Memory B cell (primary cell): Measurements from ENCODE around the gene NLK.
"Not testable (repeated sequence)": the region's sequence is repeated elsewhere in the genome, so short reads cannot be mapped to it uniquely, and the experiment has no call there.

ENCODE experiments used
- ATAC-seq: fragments of 150-1000 bp; cut with Tn5 transposase; 2 replicates; pipeline ENCODE4 v1.10.0; 2021; ENCODE audit warnings: low read depth, mild to moderate bottlenecking, moderate library complexity
- DNase-seq, 2 donors: peaks; one replicate each; pipeline ENCODE4 v3.0.0; 2022; ENCODE audit warnings: low spot score in 2 of 2
- H3K27ac Mint-ChIP-seq: one replicate; pipeline ENCODE4 v1.8.0; 2022; ENCODE audit warnings: mild to moderate bottlenecking, moderate library complexity, mixed read lengths
- H3K27me3 Mint-ChIP-seq: one replicate; pipeline ENCODE4 v1.8.0; 2022; ENCODE audit warnings: mixed read lengths
- H3K36me3 Mint-ChIP-seq: one replicate; pipeline ENCODE4 v1.8.0; 2022; ENCODE audit warnings: mild to moderate bottlenecking, mixed read lengths
- H3K4me1 Mint-ChIP-seq: one replicate; pipeline ENCODE4 v1.8.0; 2022; ENCODE audit warnings: mixed read lengths
- H3K4me3 Mint-ChIP-seq: one replicate; pipeline ENCODE4 v1.8.0; 2022; ENCODE audit warnings: mild to moderate bottlenecking, moderate library complexity, mixed read lengths
- H3K9me3 Mint-ChIP-seq: one replicate; pipeline ENCODE4 v1.8.0; 2022; ENCODE audit warnings: mixed read lengths

Gene NLK

GRCh38 chr17:28042657-28042720 is at the start of gene NLK:
Gene NLK (plus strand): TSS chr17:28042677. CDS start chr17:28042874, 197 bp downstream.
- H3K9me3 Mint-ChIP-seq = peaks cover 3% of the 10 kb centered on the region
- DNase-seq = no peak
- H3K27me3 Mint-ChIP-seq = peaks cover 2% of the 10 kb centered on the region
- H3K4me1 Mint-ChIP-seq = peaks cover 44% of the 10 kb centered on the region
- ATAC-seq = no peak
- no peaks in the 10 kb centered on the region for H3K36me3 Mint-ChIP-seq
- peak within 1 kb of the TSS; percentile 91 for H3K4me3 Mint-ChIP-seq
- H3K27ac Mint-ChIP-seq = peak within 1 kb of the TSS; percentile 88

DNA sequence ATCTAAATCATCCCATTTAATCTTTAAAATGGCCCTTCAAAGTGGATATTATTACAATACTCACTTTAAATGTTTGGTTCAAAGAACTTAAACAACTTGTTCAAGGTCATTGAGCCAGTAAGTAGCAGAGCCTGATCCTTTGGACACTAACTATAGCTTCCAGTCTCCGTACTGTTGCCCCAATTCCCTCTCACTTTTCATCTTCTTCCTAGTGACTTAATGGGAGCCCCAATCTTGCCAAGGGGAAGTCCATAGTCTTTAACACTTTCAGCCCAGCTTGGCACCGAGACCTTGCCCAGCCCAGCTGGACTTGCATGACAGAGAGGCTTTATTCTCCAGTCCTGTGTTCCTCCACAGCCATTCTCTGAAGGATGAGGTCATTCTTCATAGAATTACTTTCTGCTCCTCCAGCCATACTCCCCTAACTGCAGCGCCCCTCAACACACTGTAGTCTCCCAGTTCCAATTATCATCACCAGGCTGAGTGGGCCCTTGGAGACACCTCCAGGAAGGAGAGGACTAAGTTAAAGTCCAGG is 49.2 kb upstream of the NLK start:
- no peak for DNase-seq
- ATAC-seq = no peak
- H3K36me3 Mint-ChIP-seq = no peaks in the 10 kb centered on the region
- H3K4me1 Mint-ChIP-seq = no peaks in the 10 kb centered on the region
- H3K27me3 Mint-ChIP-seq = peaks cover 6% of the 10 kb centered on the region
- H3K9me3 Mint-ChIP-seq = no peaks in the 10 kb centered on the region
- no peak overlapping the region for H3K4me3 Mint-ChIP-seq
- no peak overlapping the region for H3K27ac Mint-ChIP-seq

DNA sequence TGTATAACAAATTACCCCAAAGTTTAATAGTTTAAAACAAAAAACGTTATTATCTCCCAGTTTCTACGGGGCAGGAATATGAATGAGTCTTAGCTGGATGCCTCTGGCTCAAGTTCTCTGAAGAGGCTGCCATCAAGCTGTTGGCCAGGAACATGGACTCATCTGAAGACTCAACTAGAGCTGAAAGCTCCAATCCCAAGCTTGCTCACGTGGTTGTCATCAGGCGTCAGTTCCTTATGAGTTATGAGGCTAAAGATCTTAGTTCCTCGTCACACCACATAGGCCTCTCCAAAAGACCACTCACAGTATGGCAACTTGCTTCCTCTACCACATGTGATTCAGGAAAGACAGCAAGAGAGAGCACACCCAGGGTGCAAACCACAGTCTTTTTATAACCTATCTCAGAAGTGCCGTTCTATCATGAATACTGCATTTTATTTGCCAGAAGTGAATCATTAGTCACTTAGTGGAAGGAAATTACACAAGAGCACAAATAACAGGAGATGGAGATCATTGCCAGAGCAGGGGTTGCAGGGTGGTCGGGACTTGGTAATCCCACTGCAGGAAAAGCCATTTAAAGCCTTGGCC is 48.7 kb upstream of the NLK start:
- no peak overlapping the region for H3K27ac Mint-ChIP-seq

GRCh38 chr17:27994586-27994985 is 47.9 kb upstream of the NLK start:
- H3K4me3 Mint-ChIP-seq = no peak overlapping the region
- no peak for DNase-seq
- peaks cover 10% of the 10 kb centered on the region for H3K27me3 Mint-ChIP-seq
- no peaks in the 10 kb centered on the region for H3K4me1 Mint-ChIP-seq
- H3K27ac Mint-ChIP-seq = no peak overlapping the region
- H3K36me3 Mint-ChIP-seq = no peaks in the 10 kb centered on the region
- ATAC-seq = no peak
- no peaks in the 10 kb centered on the region for H3K9me3 Mint-ChIP-seq

More for the DNA sequence above, 48.7 kb upstream of the NLK start:
- peaks cover 9% of the 10 kb centered on the region for H3K27me3 Mint-ChIP-seq
- no peaks in the 10 kb centered on the region for H3K9me3 Mint-ChIP-seq
- no peak overlapping the region for H3K4me3 Mint-ChIP-seq
- DNase-seq (no peak), ATAC-seq (no peak)
- H3K4me1 Mint-ChIP-seq = no peaks in the 10 kb centered on the region
- H3K36me3 Mint-ChIP-seq = no peaks in the 10 kb centered on the region

DNA sequence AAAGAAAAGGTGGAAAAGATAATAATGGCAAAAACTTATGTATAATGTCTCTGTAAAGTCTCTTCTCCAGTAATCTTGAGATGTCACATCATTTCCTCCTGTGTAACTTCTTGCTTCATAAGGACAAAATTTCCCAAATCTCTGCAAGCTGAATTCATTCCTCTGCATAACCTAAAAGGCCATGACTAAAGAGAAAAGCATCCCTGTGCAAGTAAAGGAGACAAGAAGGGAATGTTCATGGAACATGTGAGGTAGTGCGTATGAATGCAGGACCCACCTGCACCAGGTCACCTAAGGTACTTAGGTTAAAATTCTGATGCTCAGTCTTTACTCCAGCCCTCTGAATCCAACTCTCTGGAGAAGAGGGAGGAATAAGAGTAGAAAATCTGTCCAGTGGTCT is 46.9 kb upstream of the NLK start:
- Mint-ChIP-seq H3K27ac (no peak overlapping the region), H3K4me1 (no peaks in the 10 kb centered on the region), H3K4me3 (no peak overlapping the region), H3K9me3 (no peaks in the 10 kb centered on the region), H3K36me3 (no peaks in the 10 kb centered on the region), H3K27me3 (peaks cover 12% of the 10 kb centered on the region)
- DNase-seq (no peak), ATAC-seq (no peak)

- Mint-ChIP-seq H3K36me3 (no peaks in the 10 kb centered on the region), H3K4me1 (no peaks in the 10 kb centered on the region), H3K9me3 (no peaks in the 10 kb centered on the region), H3K27ac (no peak overlapping the region), H3K4me3 (no peak overlapping the region), H3K27me3 (peaks cover 10% of the 10 kb centered on the region)
- ATAC-seq (no peak), DNase-seq (no peak)
Observed at GRCh38 chr17:27996202-27997043, 46.1 kb upstream of the NLK start.

DNA sequence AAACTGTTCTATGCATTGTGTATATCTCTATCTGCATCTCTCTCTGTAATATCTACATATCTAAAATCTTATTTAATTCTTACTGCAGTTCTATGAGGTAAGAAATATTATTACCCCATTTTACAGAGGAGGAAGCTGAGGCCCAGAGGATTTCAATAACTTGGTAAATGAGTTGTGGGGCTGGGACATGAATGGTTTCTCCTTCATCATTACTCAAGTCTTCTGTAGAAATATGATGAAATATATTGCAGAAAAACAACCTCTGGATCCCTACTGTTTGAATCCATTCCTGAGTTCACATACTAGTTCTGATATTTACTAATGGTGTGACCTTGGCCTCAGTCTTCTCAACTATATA is 45.5 kb upstream of the NLK start:
- Mint-ChIP-seq H3K27me3 (peaks cover 10% of the 10 kb centered on the region), H3K4me1 (no peaks in the 10 kb centered on the region), H3K27ac (no peak overlapping the region), H3K4me3 (no peak overlapping the region), H3K9me3 (no peaks in the 10 kb centered on the region), H3K36me3 (no peaks in the 10 kb centered on the region)
- DNase-seq (no peak), ATAC-seq (no peak)

GRCh38 chr17:27997522-27997921 is 45.0 kb upstream of the NLK start:
- ATAC-seq (no peak), DNase-seq (no peak)
- Mint-ChIP-seq H3K4me3 (no peak overlapping the region), H3K36me3 (no peaks in the 10 kb centered on the region), H3K9me3 (no peaks in the 10 kb centered on the region), H3K27me3 (peaks cover 10% of the 10 kb centered on the region), H3K27ac (no peak overlapping the region), H3K4me1 (no peaks in the 10 kb centered on the region)

DNA sequence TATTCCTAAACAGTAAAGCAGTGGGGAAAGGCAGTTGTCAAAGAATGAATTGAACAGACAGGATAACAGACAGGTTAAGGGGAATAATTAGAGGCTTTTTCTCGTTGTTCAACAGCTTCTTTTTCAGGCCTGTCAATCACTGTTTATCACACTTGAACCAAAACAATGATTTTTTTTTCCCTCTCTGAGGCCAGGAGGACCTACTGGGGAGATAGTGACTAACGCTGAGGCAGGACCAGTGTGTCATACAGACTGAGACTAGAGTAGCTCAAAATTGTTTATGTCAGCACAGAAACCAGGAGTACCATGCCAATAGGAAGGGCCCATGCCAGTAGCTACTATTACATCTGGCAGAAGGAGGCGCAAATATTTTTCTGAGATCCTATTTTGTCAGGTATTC is 41.3 kb upstream of the NLK start:
- Mint-ChIP-seq H3K4me3 (no peak overlapping the region), H3K4me1 (no peaks in the 10 kb centered on the region)

DNA sequence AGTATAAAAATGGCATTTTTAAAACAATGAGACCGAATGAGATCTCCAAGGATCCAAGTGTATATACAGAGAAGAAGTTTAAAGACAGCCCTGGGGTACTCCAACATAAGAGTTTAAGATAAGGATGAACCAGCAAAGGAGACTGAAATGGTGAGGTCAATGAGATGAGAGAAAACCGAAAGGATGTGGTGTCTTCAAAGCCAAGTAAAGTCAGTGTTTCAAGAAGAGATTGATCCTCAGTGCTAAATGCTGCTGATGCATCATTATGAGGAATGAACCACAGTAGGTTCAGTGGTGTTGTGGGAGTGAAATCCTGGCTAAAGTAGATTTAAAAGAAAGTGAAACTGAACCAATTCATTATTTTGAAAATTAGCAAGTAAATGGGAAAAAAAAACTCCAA is 38.1 kb upstream of the NLK start:
- Mint-ChIP-seq H3K36me3 (no peaks in the 10 kb centered on the region), H3K27me3 (peaks cover 5% of the 10 kb centered on the region), H3K9me3 (no peaks in the 10 kb centered on the region)

More for the DNA sequence above, 41.3 kb upstream of the NLK start:
- no peak for ATAC-seq
- Mint-ChIP-seq H3K27ac (no peak overlapping the region), H3K36me3 (no peaks in the 10 kb centered on the region), H3K9me3 (no peaks in the 10 kb centered on the region), H3K27me3 (peaks cover 5% of the 10 kb centered on the region)
- DNase-seq = no peak

DNA sequence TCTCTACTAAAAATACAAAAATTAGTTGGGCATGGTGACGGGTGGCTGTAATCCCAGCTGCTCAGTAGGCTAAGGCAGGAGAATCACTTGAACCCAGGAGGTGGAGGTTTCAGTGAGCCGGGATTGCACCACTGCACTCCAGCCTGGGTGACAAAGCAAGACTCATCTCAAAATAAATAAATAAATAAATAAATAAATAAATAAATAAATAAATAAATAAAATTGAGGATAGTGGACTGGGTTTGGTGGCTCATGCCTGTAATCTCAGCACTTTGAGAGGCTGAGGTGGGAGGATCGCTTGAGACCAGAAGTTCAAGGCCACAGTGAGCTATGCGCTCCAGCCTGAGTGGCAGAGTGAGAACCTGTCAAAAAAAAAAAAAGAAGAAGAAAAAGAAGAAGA is 34.6 kb upstream of the NLK start:
- not testable (repeated sequence) for H3K36me3 Mint-ChIP-seq, H3K9me3 Mint-ChIP-seq, DNase-seq, H3K27ac Mint-ChIP-seq, ATAC-seq, H3K4me1 Mint-ChIP-seq, H3K27me3 Mint-ChIP-seq, H3K4me3 Mint-ChIP-seq

More for the DNA sequence above, 38.1 kb upstream of the NLK start:
- no peak for ATAC-seq
- no peak overlapping the region for H3K27ac Mint-ChIP-seq
- H3K4me1 Mint-ChIP-seq = no peaks in the 10 kb centered on the region
- DNase-seq = no peak
- H3K4me3 Mint-ChIP-seq = no peak overlapping the region

DNA sequence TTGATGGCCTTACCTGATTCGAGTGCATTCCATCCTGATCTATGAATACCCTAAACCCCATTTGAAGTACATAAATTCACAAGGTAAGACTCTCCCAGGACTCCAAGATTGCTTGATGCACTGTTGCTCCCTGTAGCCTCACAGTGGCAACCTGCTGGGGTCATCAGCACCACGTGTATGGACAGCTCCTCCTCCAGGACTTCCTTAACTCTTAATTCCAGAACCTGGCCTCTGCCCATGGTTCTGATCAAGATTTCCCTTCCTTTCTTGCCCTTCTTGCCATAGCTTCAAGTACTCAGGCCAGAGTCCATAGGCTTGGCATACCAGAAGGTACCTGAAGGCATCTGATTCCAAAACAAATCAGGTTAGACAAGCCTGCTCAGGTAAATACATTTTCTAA is 34.0 kb upstream of the NLK start:
- no peaks in the 10 kb centered on the region for H3K9me3 Mint-ChIP-seq
- no peaks in the 10 kb centered on the region for H3K36me3 Mint-ChIP-seq
- H3K27ac Mint-ChIP-seq = no peak overlapping the region
- H3K4me1 Mint-ChIP-seq = no peaks in the 10 kb centered on the region
- H3K4me3 Mint-ChIP-seq = no peak overlapping the region
- no peak for ATAC-seq
- DNase-seq = no peak
- peaks cover 4% of the 10 kb centered on the region for H3K27me3 Mint-ChIP-seq

- ATAC-seq (no peak), DNase-seq (no peak)
- peaks cover 4% of the 10 kb centered on the region for H3K27me3 Mint-ChIP-seq
- no peaks in the 10 kb centered on the region for H3K4me1 Mint-ChIP-seq
- no peak overlapping the region for H3K4me3 Mint-ChIP-seq
- H3K27ac Mint-ChIP-seq = no peak overlapping the region
- H3K36me3 Mint-ChIP-seq = no peaks in the 10 kb centered on the region
- no peaks in the 10 kb centered on the region for H3K9me3 Mint-ChIP-seq
Observed at GRCh38 chr17:28010406-28010805, 32.1 kb upstream of the NLK start.

- Mint-ChIP-seq H3K4me1 (peaks cover 3% of the 10 kb centered on the region), H3K4me3 (no peak overlapping the region), H3K36me3 (no peaks in the 10 kb centered on the region), H3K27me3 (peaks cover 11% of the 10 kb centered on the region), H3K9me3 (no peaks in the 10 kb centered on the region), H3K27ac (no peak overlapping the region)
- ATAC-seq (no peak), DNase-seq (no peak)
Observed at GRCh38 chr17:28018439-28019070, 23.9 kb upstream of the NLK start.

GRCh38 chr17:28020515-28020914 is 22.0 kb upstream of the NLK start:
- Mint-ChIP-seq H3K4me3 (no peak overlapping the region), H3K27me3 (peaks cover 11% of the 10 kb centered on the region), H3K9me3 (no peaks in the 10 kb centered on the region), H3K4me1 (peaks cover 3% of the 10 kb centered on the region), H3K36me3 (no peaks in the 10 kb centered on the region), H3K27ac (no peak overlapping the region)
- no peak for ATAC-seq
- no peak for DNase-seq
